HCT116 (cell line): ENCODE data around the gene MFGE8. TPM values are rescaled to one million over a fixed set of nuclear protein-coding genes. Genes with fewer than 3 reads are reported as not detected.

ENCODE experiments used
- ATAC-seq: fragments of 200-7000 bp; cut with Tn5 transposase; 2 replicates; pipeline ENCODE4 v1.9.1; 2020; ENCODE audit warnings: mild to moderate bottlenecking, moderate library complexity
- BruUV-seq: library from RNA; stranded (reverse); fragments of 400-500 nt; replicated peaks from 2 replicates; lab custom pipeline; 2021; lab: Mats Ljungman, UMichigan
- CTCF ChIA-PET: fragments of 300-600 bp; sonication (Branson Sonifier 250); formaldehyde crosslinking; loops from one replicate; lab custom pipeline; 2021; ENCODE audit warnings: antibody characterized with exemption; lab: Charles Lee
- POLR2A ChIA-PET: fragments of 300-600, 350-600 bp; sonication (Branson Sonifier 250); formaldehyde crosslinking; loops from one replicate; lab custom pipeline; 2021; ENCODE audit warnings: antibody characterized with exemption; lab: Charles Lee
- RAD21 ChIA-PET, 2 experiments: fragments of 300-600 bp; sonication (Branson Sonifier 250); formaldehyde crosslinking; loops; one replicate each; lab custom pipeline; 2023; ENCODE audit warnings: low total read pairs in 2 of 2; ENCODE audit not compliant: uncharacterized antibody in 2 of 2, unreplicated experiment in 2 of 2, low non-redundant PET in 1 of 2; lab: Charles Lee
- DNase-seq: peaks from one replicate; pipeline ENCODE4 v3.0.0-alpha.2; 2010; ENCODE audit warnings: low read depth, low spot score
- H2AFZ ChIP-seq: fragments of 200-600 bp; shearing (Covaris generic), sonication (generic); 2 replicates; pipeline ENCODE4 v1.6.1; 2017; ENCODE audit warnings: low read depth, mixed run types, mixed read lengths, antibody characterized with exemption, low read length; ENCODE audit not compliant: poor library complexity, severe bottlenecking
- H3K27ac ChIP-seq: 2 replicates; pipeline ENCODE4 v1.5.1; 2012; ENCODE audit warnings: low read depth, low read length
- H3K27me3 ChIP-seq: fragments of 200-600 bp; sonication (generic); 2 replicates; pipeline ENCODE4 v1.6.1; 2016; ENCODE audit warnings: mixed run types, low read length, mixed read lengths; ENCODE audit not compliant: insufficient read depth
- H3K36me3 ChIP-seq, 2 experiments: fragments of 200-500 bp in 1 of 2; fragments of 200-600 bp in 1 of 2; sonication (Bioruptor generic) in 1 of 2; sonication (generic) in 1 of 2; 2 replicates each; pipeline versions ENCODE4 v1.5.1 to v1.6.1; 2014 to 2016; ENCODE audit warnings: low read length in 2 of 2, inconsistent platforms in 1 of 2, mixed read lengths in 1 of 2, mixed run types in 1 of 2; ENCODE audit not compliant: insufficient read depth in 2 of 2, control insufficient read depth in 1 of 2
- H3K4me1 ChIP-seq, 2 experiments: fragments of 200-600 bp in 1 of 2; sonication (generic) in 1 of 2; 2 replicates each; pipeline versions ENCODE4 v1.5.1 to v1.6.1; 2012 to 2017; ENCODE audit warnings: low read length in 2 of 2, inconsistent platforms in 1 of 2, mild to moderate bottlenecking in 1 of 2, mixed read lengths in 1 of 2, mixed run types in 1 of 2, moderate library complexity in 1 of 2; ENCODE audit not compliant: insufficient read depth in 2 of 2, control insufficient read depth in 1 of 2
- H3K4me2 ChIP-seq: fragments of 200-600 bp; sonication (generic); 2 replicates; pipeline ENCODE4 v1.6.1; 2017; ENCODE audit warnings: mixed run types, low read length, mixed read lengths
- H3K4me3 ChIP-seq, 2 experiments: fragments of 200-600 bp in 1 of 2; sonication (generic) in 1 of 2; replicated peaks in 1 of 2; 2 replicates each; pipeline ENCODE4 v1.5.1; 2011 to 2016; ENCODE audit warnings: low read length in 2 of 2, control low read depth in 1 of 2, low read depth in 1 of 2, mild to moderate bottlenecking in 1 of 2, mixed read lengths in 1 of 2, mixed run types in 1 of 2
- H3K79me2 ChIP-seq: fragments of 200-600 bp; sonication (generic); 2 replicates; pipeline ENCODE4 v1.6.1; 2017; ENCODE audit warnings: mild to moderate bottlenecking, mixed run types, low read length, moderate library complexity, mixed read lengths; ENCODE audit not compliant: insufficient read depth
- H3K9ac ChIP-seq: fragments of 200-600 bp; sonication (generic); 2 replicates; pipeline ENCODE4 v1.6.1; 2016; ENCODE audit warnings: low read length, mixed read lengths
- H3K9me2 ChIP-seq: fragments of 200-600 bp; sonication (generic), shearing (Covaris generic); 2 replicates; pipeline ENCODE4 v1.6.1; 2017; ENCODE audit warnings: mixed run types, mild to moderate bottlenecking, moderate library complexity; ENCODE audit not compliant: insufficient read depth
- H3K9me3 ChIP-seq, 2 experiments: fragments of 200-500 bp in 1 of 2; fragments of 200-600 bp in 1 of 2; sonication (Bioruptor generic) in 1 of 2; sonication (generic) in 1 of 2; 2 replicates each; pipeline ENCODE4 v1.6.1; 2014 to 2017; ENCODE audit warnings: low read length in 2 of 2, mixed read lengths in 2 of 2, inconsistent platforms in 1 of 2, low read depth in 1 of 2, mild to moderate bottlenecking in 1 of 2, mixed run types in 1 of 2, moderate library complexity in 1 of 2; ENCODE audit not compliant: control insufficient read depth in 1 of 2, insufficient read depth in 1 of 2
- H4K20me1 ChIP-seq: fragments of 200-600 bp; sonication (generic), shearing (Covaris generic); 2 replicates; pipeline ENCODE4 v1.6.1; 2017; ENCODE audit warnings: mixed run types, mild to moderate bottlenecking, moderate library complexity; ENCODE audit not compliant: insufficient read depth
- ATF3 ChIP-seq: IDR thresholded peaks from 2 replicates; pipeline ENCODE4 v1.6.1; 2012
- CBX3 ChIP-seq: IDR thresholded peaks from 2 replicates; pipeline ENCODE4 v1.6.1; 2012; ENCODE audit warnings: low read depth
- ELF1 ChIP-seq: IDR thresholded peaks from 2 replicates; pipeline ENCODE4 v1.6.1; 2012; ENCODE audit warnings: low read depth, borderline replicate concordance
- FOSL1 ChIP-seq: IDR thresholded peaks from 2 replicates; pipeline ENCODE4 v1.6.1; 2012; ENCODE audit warnings: low read depth
- POLR2AphosphoS5 ChIP-seq: IDR thresholded peaks from 2 replicates; pipeline ENCODE4 v1.6.1; 2011; ENCODE audit warnings: mild to moderate bottlenecking, low read depth, low read length, moderate library complexity
- SRF ChIP-seq: IDR thresholded peaks from 2 replicates; pipeline ENCODE4 v1.6.1; 2012; ENCODE audit warnings: low read depth
- YY1 ChIP-seq: IDR thresholded peaks from 2 replicates; pipeline ENCODE4 v1.6.1; 2011; ENCODE audit warnings: low read length, low read depth, moderate library complexity, mild to moderate bottlenecking; ENCODE audit not compliant: insufficient replicate concordance; ENCODE audit errors: extremely low read depth
- ZFX ChIP-seq: fragments of 450-650 bp; IDR thresholded peaks from 2 replicates; pipeline ENCODE4 v1.6.1; 2017
- ZNF274 ChIP-seq: fragments of 200-500 bp; sonication (Bioruptor generic); IDR thresholded peaks from 2 replicates; pipeline ENCODE4 v1.6.1; 2014; ENCODE audit warnings: mild to moderate bottlenecking, low read depth, low read length, inconsistent platforms
- intact Hi-C: fragments of 100-400 bp; cut with micrococcal nuclease; formaldehyde crosslinking; loops from 2 replicates; pipeline ENCODE4 v1.10.0; 2022
- total RNA-seq: library from RNA; stranded (reverse); gene quantifications from one replicate; pipeline ENCODE4 v1.2.1, GENCODE V29; 2021; ENCODE audit not compliant: unreplicated experiment

Gene MFGE8
- total RNA-seq, 1 experiment from 2014 or later, result 70.7 TPM

DNA sequence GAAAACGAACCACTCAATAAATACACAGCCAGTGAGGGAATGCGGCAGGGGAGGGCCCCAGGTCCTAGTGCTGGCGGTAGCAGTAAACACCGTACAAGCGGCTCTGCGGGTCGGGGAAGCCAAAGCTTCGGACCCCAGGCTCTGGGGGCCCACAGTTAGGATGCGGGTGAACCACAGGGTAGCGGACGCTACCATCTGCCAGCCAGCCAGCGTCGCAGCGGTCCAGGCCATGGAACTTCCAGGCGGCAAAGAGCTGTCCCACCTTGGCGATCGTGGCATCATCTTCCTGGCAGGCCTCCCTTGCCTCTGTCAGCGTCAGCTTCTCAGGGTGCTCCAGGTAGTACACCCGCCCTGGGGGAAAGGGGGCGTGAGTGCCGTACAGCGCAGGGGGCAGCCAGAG is 35.3 kb downstream of the MFGE8 start (continued):
- TF ChIP-seq ZFX, result no peak
- TF ChIP-seq YY1, result no peak
- no peak for TF ChIP-seq SRF
- no peak for TF ChIP-seq POLR2AphosphoS5
- TF ChIP-seq, all 23 proteins: peak for 0

DNA sequence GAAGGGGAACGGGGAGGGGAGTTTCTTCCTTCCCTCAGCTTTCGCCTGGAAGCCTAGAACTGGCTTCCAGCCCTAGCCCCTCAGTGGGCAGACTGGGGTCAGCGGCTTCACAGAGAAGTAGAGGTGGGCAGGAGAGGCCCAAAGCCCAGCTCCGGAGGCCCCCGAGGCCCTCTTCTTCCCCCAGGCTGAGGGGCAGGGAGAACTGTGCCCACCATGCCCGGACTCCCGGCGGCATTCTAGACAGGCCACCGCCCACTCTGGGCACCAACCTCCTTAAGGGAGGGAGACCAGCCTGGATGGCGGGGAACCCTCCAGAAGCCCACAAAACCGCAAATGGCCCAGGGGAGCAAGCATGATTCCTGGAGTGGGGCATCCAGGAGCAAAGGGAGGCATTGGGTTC is 35.8 kb downstream of the MFGE8 start:
- RAD21 ChIA-PET, result no interaction called here
- Histone ChIP-seq H3K27me3 (no peaks in the 10 kb centered on the region; the same call in 1 of the 2 replicates), H3K9me3 (no peaks in the 10 kb centered on the region), H3K4me2 (no peak overlapping the region), H3K27ac (no peak overlapping the region), H3K9ac (no peak overlapping the region), H3K79me2 (no peaks in the 10 kb centered on the region), H3K4me1 (peaks cover 0 to 4% of the 10 kb centered on the region in 2 experiments; a peak in 1 of 4 replicates), H3K4me3 (no peak overlapping the region), H3K9me2 (no peaks in the 10 kb centered on the region), H4K20me1 (no peaks in the 10 kb centered on the region), H3K36me3 (no peaks in the 10 kb centered on the region), H2AFZ (no peak overlapping the region)
- DNase-seq, result no peak
- ATAC-seq, result no peak
- intact Hi-C loops, result no loop called here
- BruUV-seq, result no TSS peak
- POLR2A ChIA-PET, result no interaction called here
- CTCF ChIA-PET, result interaction anchor here (0.9 kb wide), 1 partner anchor 329 kb away, joined by 3 read pairs; no protein-coding TSS in a partner anchor
- TF ChIP-seq SRF, result no peak
- TF ChIP-seq ELF1, result no peak
- TF ChIP-seq POLR2AphosphoS5, result no peak
- TF ChIP-seq ATF3, result no peak
- no peak for TF ChIP-seq CBX3

- ChIA-PET RAD21 (no interaction called here), CTCF (no interaction called here), POLR2A (no interaction called here)
- no TSS peak for BruUV-seq
- no peaks in the 10 kb centered on the region for H3K9me3 ChIP-seq
- peaks cover 0 to 3% of the 10 kb centered on the region in 2 experiments; a peak in 1 of 4 replicates for H3K4me1 ChIP-seq
- no peak overlapping the region for H2AFZ ChIP-seq
- no peak overlapping the region for H3K27ac ChIP-seq
- no peak overlapping the region for H3K9ac ChIP-seq
- H3K79me2 ChIP-seq, result no peaks in the 10 kb centered on the region
- no peaks in the 10 kb centered on the region for H3K36me3 ChIP-seq
- H3K9me2 ChIP-seq, result no peaks in the 10 kb centered on the region
- H3K4me2 ChIP-seq, result no peak overlapping the region
- no peak overlapping the region for H3K4me3 ChIP-seq
- ATAC-seq, result no peak
- H4K20me1 ChIP-seq, result no peaks in the 10 kb centered on the region
- no peaks in the 10 kb centered on the region; the same call in 1 of the 2 replicates for H3K27me3 ChIP-seq
- no peak for DNase-seq
- intact Hi-C loops, result no loop called here
- no peak for TF ChIP-seq SRF
- no peak for TF ChIP-seq ELF1
- TF ChIP-seq CBX3, result no peak
- no peak for TF ChIP-seq ZNF274
- no peak for TF ChIP-seq FOSL1
Measured at GRCh38 chr15:88876573-88876972, 36.6 kb downstream of the MFGE8 start.
